Measurements from ENCODE around the gene PTPN22. TPM values are rescaled to one million over a fixed set of nuclear protein-coding genes. Genes with fewer than 3 reads are reported as not detected.

Gene PTPN22
- total RNA-seq, 1 experiment from 2014 or later: 0.38 TPM

- no peaks in the 10 kb centered on the region for H3K4me1 Mint-ChIP-seq (ENCODE audit: low read depth, unreplicated experiment)
- H3K36me3 Mint-ChIP-seq (ENCODE audit: insufficient read depth, unreplicated experiment): no peaks in the 10 kb centered on the region
- H3K27ac Mint-ChIP-seq (ENCODE audit: unreplicated experiment): no peak overlapping the region
- CTCF ChIA-PET: no interaction called here
- no peaks in the 10 kb centered on the region for H3K27me3 Mint-ChIP-seq (ENCODE audit: unreplicated experiment)
- no peaks in the 10 kb centered on the region for H3K9me3 Mint-ChIP-seq (ENCODE audit: low read depth, unreplicated experiment)
- DNase-seq: no peak
- no peak for TF ChIP-seq CTCF (IDR thresholded peaks at IDR 0.05; ENCODE audit: unreplicated experiment)
- intact Hi-C loops (cut with micrococcal nuclease; ENCODE audit: unreplicated experiment): no loop called here
- no peak overlapping the region for H3K4me3 Mint-ChIP-seq (ENCODE audit: low read depth, unreplicated experiment)
- BruUV-seq (replicated peaks): no TSS peak
Measured at GRCh38 chr1:113793878-113794834, 77.4 kb downstream of the PTPN22 start.

- Mint-ChIP-seq H3K4me3 (ENCODE audit: low read depth, unreplicated experiment) (no peak overlapping the region), H3K4me1 (ENCODE audit: low read depth, unreplicated experiment) (no peaks in the 10 kb centered on the region), H3K27ac (ENCODE audit: unreplicated experiment) (no peak overlapping the region), H3K27me3 (ENCODE audit: unreplicated experiment) (no peaks in the 10 kb centered on the region), H3K36me3 (ENCODE audit: insufficient read depth, unreplicated experiment) (no peaks in the 10 kb centered on the region), H3K9me3 (ENCODE audit: low read depth, unreplicated experiment) (no peaks in the 10 kb centered on the region)
- BruUV-seq (replicated peaks): no TSS peak
- no peak for TF ChIP-seq CTCF (IDR thresholded peaks at IDR 0.05; ENCODE audit: unreplicated experiment)
- intact Hi-C loops (cut with micrococcal nuclease; ENCODE audit: unreplicated experiment): no loop called here
- no peak for DNase-seq
- CTCF ChIA-PET: no interaction called here
Measured at GRCh38 chr1:113792986-113793385, 78.5 kb downstream of the PTPN22 start.

GRCh38 chr1:113792471-113792870 lies 79.0 kb downstream of the PTPN22 start:
- Mint-ChIP-seq H3K4me1 (ENCODE audit: low read depth, unreplicated experiment) (no peaks in the 10 kb centered on the region), H3K36me3 (ENCODE audit: insufficient read depth, unreplicated experiment) (no peaks in the 10 kb centered on the region), H3K27me3 (ENCODE audit: unreplicated experiment) (no peaks in the 10 kb centered on the region), H3K9me3 (ENCODE audit: low read depth, unreplicated experiment) (no peaks in the 10 kb centered on the region), H3K4me3 (ENCODE audit: low read depth, unreplicated experiment) (no peak overlapping the region), H3K27ac (ENCODE audit: unreplicated experiment) (no peak overlapping the region)
- no TSS peak for BruUV-seq (replicated peaks)
- TF ChIP-seq CTCF (IDR thresholded peaks at IDR 0.05; ENCODE audit: unreplicated experiment): no peak
- CTCF ChIA-PET: no interaction called here
- DNase-seq: no peak
- intact Hi-C loops (cut with micrococcal nuclease; ENCODE audit: unreplicated experiment): no loop called here

GRCh38 chr1:113788802-113789201 lies 82.7 kb downstream of the PTPN22 start:
- Mint-ChIP-seq H3K27ac (ENCODE audit: unreplicated experiment) (no peak overlapping the region), H3K27me3 (ENCODE audit: unreplicated experiment) (no peaks in the 10 kb centered on the region), H3K36me3 (ENCODE audit: insufficient read depth, unreplicated experiment) (no peaks in the 10 kb centered on the region), H3K4me3 (ENCODE audit: low read depth, unreplicated experiment) (no peak overlapping the region), H3K9me3 (ENCODE audit: low read depth, unreplicated experiment) (no peaks in the 10 kb centered on the region), H3K4me1 (ENCODE audit: low read depth, unreplicated experiment) (peaks cover 21% of the 10 kb centered on the region)
- TF ChIP-seq CTCF (IDR thresholded peaks at IDR 0.05; ENCODE audit: unreplicated experiment): no peak
- DNase-seq: no peak
- no TSS peak for BruUV-seq (replicated peaks)
- intact Hi-C loops (cut with micrococcal nuclease; ENCODE audit: unreplicated experiment): no loop called here
- CTCF ChIA-PET: no interaction called here

All from Calu3 (cell line).